Suppressor macrophage treated with lipopolysaccharide for 1 hour (primary cell): ENCODE results near the gene IRF2BP2.
"Not testable (repeated sequence)": the region's sequence is repeated elsewhere in the genome, so short reads cannot be mapped to it uniquely, and the experiment has no call there.

ENCODE experiments used
- DNase-seq, 3 donors: peaks; one replicate each; pipeline ENCODE4 v3.0.0-alpha.2; 2020 to 2022

IRF2BP2 gene

GRCh38 chr1:234610061-234610665, at the start of gene IRF2BP2:
TSS of gene IRF2BP2 (minus strand) at chr1:234610178. CDS start at chr1:234609494, 684 bp downstream.
- DNase-seq, result peak; percentile 82 to 94 (median 86)

GRCh38 chr1:234659538-234659937, 49.6 kb upstream of the IRF2BP2 start:
- peak; percentile 80 to 85 (median 83) for DNase-seq

GRCh38 chr1:234658138-234658537, 48.2 kb upstream of the IRF2BP2 start:
- peak in 1 of 3 donors; percentile 22 for DNase-seq

GRCh38 chr1:234656944-234657654, 47.1 kb upstream of the IRF2BP2 start:
- peak; percentile 92 to 100 (median 97) for DNase-seq

GRCh38 chr1:234656070-234656895, 46.3 kb upstream of the IRF2BP2 start:
- DNase-seq, result peak in 1 of 3 donors; percentile 39

- peak; percentile 47 to 62 (median 53) for DNase-seq
Measured at GRCh38 chr1:234655328-234656069, 45.5 kb upstream of the IRF2BP2 start.

GRCh38 chr1:234654002-234654733, 44.2 kb upstream of the IRF2BP2 start:
- no peak for DNase-seq

GRCh38 chr1:234649432-234650081, 39.6 kb upstream of the IRF2BP2 start:
- DNase-seq, result peak; percentile 52 to 60 (median 54)

- DNase-seq, result no peak
Measured at GRCh38 chr1:234647758-234648157, 37.8 kb upstream of the IRF2BP2 start.

GRCh38 chr1:234647245-234647644, 37.3 kb upstream of the IRF2BP2 start:
- DNase-seq, result no peak

GRCh38 chr1:234645964-234646363, 36.0 kb upstream of the IRF2BP2 start:
- DNase-seq, result peak in 2 of 3 donors; percentile 57 to 61

- DNase-seq, result peak; percentile 71 to 97 (median 96)
Measured at GRCh38 chr1:234645474-234645953, 35.5 kb upstream of the IRF2BP2 start.

GRCh38 chr1:234644928-234645327, 35.0 kb upstream of the IRF2BP2 start:
- no peak for DNase-seq

- no peak for DNase-seq
Measured at GRCh38 chr1:234643850-234644134, 33.8 kb upstream of the IRF2BP2 start.

- no peak for DNase-seq
Measured at GRCh38 chr1:234643111-234643849, 33.3 kb upstream of the IRF2BP2 start.

- DNase-seq, result no peak
Measured at GRCh38 chr1:234642428-234642827, 32.5 kb upstream of the IRF2BP2 start.

GRCh38 chr1:234639961-234640360, 30.0 kb upstream of the IRF2BP2 start:
- DNase-seq, result peak; percentile 41 to 71 (median 58)

- no peak for DNase-seq
Measured at GRCh38 chr1:234638832-234639799, 29.1 kb upstream of the IRF2BP2 start.

GRCh38 chr1:234634922-234635321, 24.9 kb upstream of the IRF2BP2 start:
- not testable (repeated sequence) for DNase-seq
